GM19328 (cell line): ENCODE data around the gene PTPN4.

Source experiments
- ATAC-seq: cut with Tn5 transposase; IDR thresholded peaks from one replicate; pipeline ENCODE4 v1.9.1; 2021; ENCODE audit warnings: mild to moderate bottlenecking, moderate library complexity; ENCODE audit not compliant: unreplicated experiment

Gene PTPN4

GRCh38 chr2:119732601-119733164, 27.0 kb upstream of the PTPN4 start:
- no peak for ATAC-seq

DNA sequence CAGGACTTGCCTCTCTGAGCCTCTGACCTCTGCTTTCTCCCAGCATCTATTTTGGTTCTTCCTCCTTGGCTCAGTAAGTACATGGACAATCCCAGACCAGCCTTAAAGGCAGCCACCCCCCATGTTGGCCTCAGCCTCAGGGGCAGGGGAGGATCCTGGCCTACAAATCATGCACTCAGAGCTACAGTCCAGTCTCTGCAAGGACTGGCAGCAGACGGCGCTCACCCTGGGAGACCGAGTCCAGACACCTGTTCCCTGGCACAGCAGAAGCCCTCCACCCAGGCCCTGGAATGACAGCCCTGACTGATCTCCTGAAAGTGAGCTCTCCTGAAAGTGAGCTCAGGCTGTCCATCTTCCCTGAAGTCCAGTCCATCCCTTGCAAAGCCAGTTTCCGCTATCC, 25.7 kb upstream of the PTPN4 start:
- ATAC-seq = no peak

DNA sequence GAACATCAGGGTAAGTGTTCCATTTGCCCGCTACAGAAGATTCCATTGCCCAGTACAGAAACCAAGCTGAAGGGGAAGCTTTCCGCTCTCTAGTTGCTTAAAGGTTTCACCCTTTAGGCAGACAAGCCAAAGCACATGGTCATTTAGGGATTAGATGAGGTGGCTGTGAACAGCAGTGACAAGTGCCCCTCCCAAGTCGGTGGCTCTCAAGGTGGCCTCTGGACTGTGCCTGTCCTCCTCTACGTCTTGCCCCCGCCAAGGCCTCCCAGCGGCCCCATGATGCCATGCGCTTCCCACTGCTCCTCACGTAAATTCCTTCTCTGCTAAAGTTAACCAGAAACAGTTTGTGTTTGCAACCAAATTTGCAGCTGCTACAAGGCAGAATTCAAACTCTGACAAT, 24.2 kb upstream of the PTPN4 start:
- ATAC-seq = no peak

DNA sequence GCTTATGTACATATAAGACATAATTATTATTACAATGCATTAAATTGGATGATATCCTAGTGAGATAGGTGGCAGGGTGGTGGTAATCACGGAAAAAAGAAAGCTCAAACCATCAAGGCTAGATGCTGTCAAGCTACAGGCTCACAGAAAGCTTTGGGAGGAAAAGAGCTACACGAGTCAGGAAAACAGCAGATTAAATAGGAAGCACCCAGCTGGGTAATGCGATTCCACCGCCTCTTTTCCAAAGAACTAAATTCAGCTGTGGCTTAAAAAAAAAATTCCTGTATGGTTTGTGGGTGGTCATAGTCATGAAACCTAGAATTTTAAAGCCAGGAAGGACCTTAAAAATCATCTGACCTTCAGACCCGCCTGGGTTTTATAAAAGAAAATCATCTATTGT, 23.7 kb upstream of the PTPN4 start:
- ATAC-seq = no peak

GRCh38 chr2:119739580-119740255, 20.0 kb upstream of the PTPN4 start:
- no peak for ATAC-seq

GRCh38 chr2:119741001-119741400, 18.7 kb upstream of the PTPN4 start:
- ATAC-seq = no peak

DNA sequence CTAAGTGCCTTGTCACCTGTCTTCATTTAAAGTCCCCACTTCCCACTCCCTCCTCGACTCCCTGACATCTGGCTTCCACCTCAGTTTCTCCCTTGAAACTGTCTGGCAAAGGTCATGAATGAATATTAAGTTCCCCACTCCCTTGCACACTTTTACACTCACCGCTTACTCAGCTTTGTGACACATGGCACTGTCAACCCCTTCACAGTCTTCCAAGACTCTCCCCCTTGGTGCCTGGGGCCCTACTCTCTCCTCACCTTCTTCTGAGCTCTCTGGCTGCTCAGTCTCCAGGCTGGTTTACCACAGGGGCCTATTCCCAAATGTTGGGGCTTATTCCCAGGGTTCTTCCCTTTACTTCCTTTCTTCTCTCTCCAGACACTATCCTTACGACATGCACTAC, 17.9 kb upstream of the PTPN4 start:
- ATAC-seq = no peak

DNA sequence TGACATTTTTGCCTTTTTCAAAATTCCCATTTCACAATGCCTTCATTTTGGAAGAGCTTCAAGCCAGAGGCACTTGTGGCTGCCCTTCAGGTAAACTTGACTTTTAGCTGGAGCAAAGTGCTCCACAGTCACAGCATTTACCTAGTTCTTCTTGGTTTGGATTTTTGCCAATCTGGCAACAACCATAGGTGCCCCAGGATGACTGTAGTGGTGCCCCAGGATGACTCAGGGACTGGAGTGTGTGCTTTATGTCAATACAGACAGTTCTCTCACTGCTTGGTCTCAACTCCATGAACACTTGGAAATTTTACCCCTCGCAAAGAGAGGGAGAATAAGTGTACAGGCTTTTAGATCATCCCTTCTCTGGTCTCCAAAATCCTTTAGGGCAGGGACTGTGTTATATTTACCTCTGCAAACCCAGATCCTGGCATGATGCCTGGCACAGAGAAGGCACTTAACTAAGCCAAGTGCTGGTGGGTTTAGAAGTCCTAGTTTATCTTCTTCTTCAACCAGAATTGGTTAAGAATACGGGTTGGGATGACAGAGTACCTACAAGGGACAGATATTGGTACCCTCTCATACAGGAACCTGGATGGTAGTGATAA, 15.3 kb upstream of the PTPN4 start:
- ATAC-seq = no peak

- no peak for ATAC-seq
These were observed 14.2 kb upstream of the PTPN4 start for GRCh38 chr2:119745566-119745965.

DNA sequence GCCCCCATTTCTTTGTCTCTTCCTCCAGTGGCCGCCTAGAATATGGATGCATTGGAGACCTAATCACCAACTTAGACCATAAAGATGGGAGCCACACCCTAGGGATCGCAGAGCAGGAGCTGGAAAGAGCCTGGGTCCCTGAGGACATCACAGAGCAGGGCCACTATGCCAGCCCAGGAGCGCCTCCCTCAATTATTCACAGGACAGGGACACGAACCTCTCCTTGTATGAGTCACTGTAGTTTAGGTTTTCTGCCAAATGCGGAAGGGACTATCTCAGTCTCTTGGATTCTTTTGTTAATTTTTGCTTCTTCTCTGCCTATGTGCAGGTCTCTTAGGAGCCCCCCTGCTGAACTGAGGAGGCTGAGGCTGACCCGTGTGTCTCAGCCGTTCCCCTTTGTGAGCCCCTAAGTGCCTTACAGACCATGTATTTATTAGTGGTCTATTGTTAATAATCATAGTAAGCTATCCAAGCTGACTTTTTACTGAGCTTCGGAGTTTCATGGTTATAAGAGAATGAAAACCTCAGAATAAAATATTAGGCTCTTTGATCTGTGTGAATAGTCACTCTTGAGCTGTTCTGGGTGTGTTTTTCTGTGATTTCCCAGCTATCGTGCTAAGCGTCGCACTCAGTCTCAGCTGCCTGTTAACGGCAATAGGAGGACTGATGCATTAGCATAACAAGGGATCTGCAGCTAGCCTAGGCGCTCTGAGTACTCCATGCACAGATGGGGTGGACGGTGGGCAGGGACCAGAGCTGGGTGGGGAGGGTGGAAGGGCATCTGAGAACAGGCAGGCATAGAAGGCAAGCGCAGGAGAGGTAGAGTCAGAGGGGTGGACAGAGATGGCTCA, 12.7 kb upstream of the PTPN4 start:
- ATAC-seq = no peak

- no peak for ATAC-seq
These were observed 11.6 kb upstream of the PTPN4 start for GRCh38 chr2:119748135-119748534.

GRCh38 chr2:119749477-119750012, 10.2 kb upstream of the PTPN4 start:
- no peak for ATAC-seq

- no peak for ATAC-seq
These were observed 8.0 kb upstream of the PTPN4 start for GRCh38 chr2:119751706-119752105.

DNA sequence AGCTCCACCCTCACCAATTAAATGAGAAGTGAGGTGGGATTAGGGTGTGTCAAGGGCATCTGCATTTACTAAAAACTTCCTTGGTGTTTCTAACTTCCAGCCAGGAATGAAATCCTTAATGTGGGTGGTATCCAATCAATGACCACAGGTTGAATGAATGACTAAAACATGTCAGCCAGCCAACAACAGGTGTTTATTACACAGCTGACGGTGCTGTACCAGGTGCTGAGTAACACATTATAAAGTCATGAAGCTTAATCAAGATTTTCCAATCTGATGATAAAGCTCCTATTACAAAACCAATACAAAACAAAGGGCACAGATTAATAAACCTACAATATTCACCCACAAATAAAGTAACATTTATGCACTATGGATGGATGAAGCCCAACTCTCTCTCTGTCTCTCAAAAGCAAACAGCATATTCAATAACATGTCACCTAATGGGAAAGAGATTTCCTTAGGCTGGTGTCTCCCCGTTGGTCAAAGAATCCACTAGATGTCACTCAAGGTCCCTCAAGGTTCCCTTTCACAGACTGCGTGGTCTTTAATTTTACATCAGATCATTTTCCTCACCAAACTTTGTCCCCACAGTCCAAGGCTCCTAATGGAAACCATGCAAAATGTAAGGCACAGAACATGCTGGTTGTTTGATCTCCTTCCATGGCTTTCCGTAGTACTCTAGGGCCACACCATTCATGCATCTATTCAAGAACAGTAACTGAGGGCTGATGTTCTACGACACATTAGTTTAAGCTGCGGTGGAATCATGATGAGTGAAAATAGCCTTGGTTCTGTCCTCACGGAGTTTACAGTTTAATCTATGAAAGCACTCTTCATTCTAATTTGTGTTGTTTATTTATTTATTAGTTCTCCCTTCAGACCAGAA, 6.4 kb upstream of the PTPN4 start:
- no peak for ATAC-seq

GRCh38 chr2:119753930-119754321, 5.8 kb upstream of the PTPN4 start:
- no peak for ATAC-seq

- ATAC-seq = no peak
These were observed 3.8 kb upstream of the PTPN4 start for GRCh38 chr2:119755906-119756305.

DNA sequence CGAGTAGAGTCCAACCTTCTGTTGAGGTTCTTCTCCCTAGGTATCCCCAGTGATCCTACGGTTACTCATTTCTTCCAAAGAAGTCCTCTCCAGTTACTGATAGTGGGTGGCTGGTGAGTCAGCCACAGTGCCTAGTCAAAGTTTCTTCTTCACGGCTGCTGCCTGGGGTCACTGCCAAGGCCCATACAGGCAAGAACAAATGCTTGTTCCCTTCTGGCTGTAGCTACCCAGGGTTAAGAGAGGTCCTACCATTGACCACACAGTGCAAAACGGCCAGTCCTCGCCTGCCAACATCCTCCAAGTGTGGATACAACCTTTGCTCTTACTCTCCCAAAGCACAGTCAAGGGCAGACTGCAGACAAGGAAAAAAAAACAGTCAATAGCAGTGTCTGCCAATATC, 2.9 kb upstream of the PTPN4 start:
- no peak for ATAC-seq

DNA sequence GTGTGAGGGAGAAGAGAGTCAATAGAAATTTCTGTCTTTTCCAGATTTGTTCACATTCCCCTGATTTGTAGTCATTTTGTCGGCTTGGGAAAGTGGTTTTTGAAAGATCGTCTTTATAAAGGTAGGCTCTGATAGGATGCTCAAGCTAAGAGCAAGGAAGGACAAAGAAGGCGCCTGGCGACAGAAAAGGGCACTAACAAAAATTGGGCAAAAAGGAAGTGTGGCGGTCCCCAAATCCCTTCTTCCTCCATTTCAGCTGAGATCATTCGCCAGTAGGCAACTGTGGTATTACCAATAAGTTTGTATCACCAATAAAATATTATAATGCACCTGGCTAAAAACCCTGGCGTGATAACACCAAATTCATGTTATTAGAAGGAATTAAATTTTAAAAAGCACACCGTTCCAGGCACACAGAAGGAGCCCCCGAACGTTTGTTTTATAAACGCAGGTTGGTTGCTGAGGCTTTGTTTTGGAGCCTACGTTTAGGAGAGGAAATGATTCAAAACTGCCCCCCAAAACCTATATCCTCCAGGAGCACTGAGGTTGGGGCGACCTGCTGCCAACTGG, 756 bp upstream of the PTPN4 start:
- no peak for ATAC-seq

GRCh38 chr2:119760237-119760955, 674 bp downstream of the PTPN4 start:
- ATAC-seq = peak; percentile 14

DNA sequence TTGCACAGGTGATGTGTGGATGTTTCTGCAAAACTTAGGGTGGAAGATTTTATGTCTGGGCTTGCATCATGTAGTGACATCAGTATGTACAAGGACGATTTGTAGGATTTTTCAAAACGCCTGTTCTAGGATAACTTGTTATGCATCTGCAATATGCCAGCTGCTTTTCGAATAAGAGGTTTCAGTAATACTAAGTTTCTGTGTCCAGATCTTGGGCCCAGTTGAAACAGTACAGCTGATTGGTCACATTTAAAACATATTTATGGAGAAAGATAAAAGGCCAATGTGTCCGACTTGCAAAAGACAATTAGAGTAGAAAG, 1.2 kb downstream of the PTPN4 start:
- ATAC-seq = no peak
